ENCODE data around the gene ASTL. TPM values are rescaled to one million over a fixed set of nuclear protein-coding genes. Genes with fewer than 3 reads are reported as not detected.
"Not testable (repeated sequence)": the region's sequence is repeated elsewhere in the genome, so short reads cannot be mapped to it uniquely, and the experiment has no call there.

The ASTL gene
- total RNA-seq, 3 donors from 2014 or later, result 2.3 to 3.0 (median 2.8) TPM

GRCh38 chr2:96090196-96090926 lies 47.9 kb downstream of the ASTL start:
- peaks cover 6% of the 10 kb centered on the region for H3K27me3 Mint-ChIP-seq (ENCODE audit: low read depth)

DNA sequence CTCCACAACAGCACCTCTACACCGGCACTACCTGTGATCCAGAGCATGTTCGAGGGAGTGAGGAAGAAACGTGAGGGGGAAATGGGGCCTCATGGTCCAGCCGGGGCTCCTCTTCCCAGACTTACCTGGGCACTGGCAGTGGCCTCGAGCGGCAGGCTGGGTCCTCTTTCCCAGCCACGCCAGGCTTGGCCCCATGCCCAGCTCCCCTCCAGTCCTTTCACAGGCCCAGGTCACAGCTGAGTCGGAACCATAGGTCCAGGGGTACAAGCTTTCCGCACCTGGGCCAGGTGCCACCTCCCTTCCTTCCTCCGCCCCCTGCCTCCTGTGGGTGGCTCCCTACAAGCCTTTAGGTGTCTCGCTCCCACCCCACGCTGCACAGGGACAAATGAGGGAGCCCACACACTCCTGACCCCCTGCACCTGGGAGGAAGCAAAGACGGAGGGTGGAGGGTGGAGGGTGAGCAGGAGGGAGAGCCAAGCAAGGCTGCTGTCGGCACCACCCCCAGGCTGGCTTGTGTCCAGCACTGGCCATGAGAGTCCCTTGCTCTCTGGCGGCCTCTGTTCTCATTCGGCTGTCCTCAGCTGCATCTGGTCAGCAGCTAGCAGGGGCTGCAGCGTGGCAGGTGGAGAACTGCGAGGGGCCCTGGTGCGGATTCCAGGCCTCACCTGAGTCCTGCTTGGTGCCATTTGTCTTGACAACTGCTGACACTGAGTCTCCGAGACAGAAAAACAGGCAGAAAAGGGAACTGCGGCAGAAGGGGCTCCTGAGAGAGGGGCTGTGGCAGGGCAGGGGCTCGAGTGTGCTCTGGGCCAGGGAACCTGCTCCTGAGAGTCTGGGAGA lies 48.7 kb downstream of the ASTL start:
- ATAC-seq (no peak), DNase-seq (no peak)
- no peaks in the 10 kb centered on the region for H3K4me1 Mint-ChIP-seq (ENCODE audit: low read depth)
- H3K36me3 Mint-ChIP-seq (ENCODE audit: insufficient read depth), result no peaks in the 10 kb centered on the region
- H3K27me3 Mint-ChIP-seq (ENCODE audit: low read depth), result peaks cover 6% of the 10 kb centered on the region
- no peaks in the 10 kb centered on the region for H3K9me3 Mint-ChIP-seq
- H3K4me3 Mint-ChIP-seq, result no peak overlapping the region

More at GRCh38 chr2:96090196-96090926, 47.9 kb downstream of the ASTL start:
- Mint-ChIP-seq H3K9me3 (no peaks in the 10 kb centered on the region), H3K4me1 (ENCODE audit: low read depth) (no peaks in the 10 kb centered on the region), H3K4me3 (no peak overlapping the region), H3K36me3 (ENCODE audit: insufficient read depth) (no peaks in the 10 kb centered on the region)
- DNase-seq (no peak), ATAC-seq (no peak)

- H3K4me3 Mint-ChIP-seq, result no peak overlapping the region
- peaks cover 6% of the 10 kb centered on the region for H3K27me3 Mint-ChIP-seq (ENCODE audit: low read depth)
- no peaks in the 10 kb centered on the region for H3K4me1 Mint-ChIP-seq (ENCODE audit: low read depth)
Measured at GRCh38 chr2:96088340-96089335, 49.7 kb downstream of the ASTL start.

DNA sequence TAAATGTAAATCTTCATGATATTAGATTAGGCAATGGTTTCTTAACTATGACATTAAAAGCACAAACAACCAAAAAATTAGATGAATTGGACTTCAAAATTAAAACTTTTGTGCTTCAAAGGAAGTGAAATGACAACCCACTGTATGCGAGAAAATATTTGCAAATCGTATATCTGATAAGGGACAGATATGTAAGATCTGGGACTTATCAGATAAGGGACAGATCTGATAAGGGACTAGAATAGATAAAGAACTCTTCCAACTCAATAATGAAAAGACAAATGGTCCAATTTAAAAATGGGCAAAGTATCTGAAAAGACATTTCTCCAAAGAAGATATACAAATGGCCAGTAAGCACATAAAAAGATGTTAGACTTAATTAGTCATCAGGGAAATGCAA lies 51.2 kb downstream of the ASTL start:
- Mint-ChIP-seq H3K4me3 (no peak overlapping the region), H3K9me3 (no peaks in the 10 kb centered on the region), H3K27me3 (ENCODE audit: low read depth) (peaks cover 4% of the 10 kb centered on the region), H3K36me3 (ENCODE audit: insufficient read depth) (no peaks in the 10 kb centered on the region), H3K4me1 (ENCODE audit: low read depth) (no peaks in the 10 kb centered on the region)
- DNase-seq (no peak), ATAC-seq (no peak)

More at GRCh38 chr2:96088340-96089335, 49.7 kb downstream of the ASTL start:
- no peaks in the 10 kb centered on the region for H3K9me3 Mint-ChIP-seq
- ATAC-seq, result no peak
- no peak for DNase-seq
- no peaks in the 10 kb centered on the region for H3K36me3 Mint-ChIP-seq (ENCODE audit: insufficient read depth)

GRCh38 chr2:96085541-96086355 lies 52.6 kb downstream of the ASTL start:
- H3K4me3 Mint-ChIP-seq, result no peak overlapping the region
- ATAC-seq (no peak), DNase-seq (no peak)
- no peaks in the 10 kb centered on the region for H3K9me3 Mint-ChIP-seq
- H3K4me1 Mint-ChIP-seq (ENCODE audit: low read depth), result no peaks in the 10 kb centered on the region
- no peaks in the 10 kb centered on the region for H3K36me3 Mint-ChIP-seq (ENCODE audit: insufficient read depth)
- H3K27me3 Mint-ChIP-seq (ENCODE audit: low read depth), result peaks cover 6% of the 10 kb centered on the region

DNA sequence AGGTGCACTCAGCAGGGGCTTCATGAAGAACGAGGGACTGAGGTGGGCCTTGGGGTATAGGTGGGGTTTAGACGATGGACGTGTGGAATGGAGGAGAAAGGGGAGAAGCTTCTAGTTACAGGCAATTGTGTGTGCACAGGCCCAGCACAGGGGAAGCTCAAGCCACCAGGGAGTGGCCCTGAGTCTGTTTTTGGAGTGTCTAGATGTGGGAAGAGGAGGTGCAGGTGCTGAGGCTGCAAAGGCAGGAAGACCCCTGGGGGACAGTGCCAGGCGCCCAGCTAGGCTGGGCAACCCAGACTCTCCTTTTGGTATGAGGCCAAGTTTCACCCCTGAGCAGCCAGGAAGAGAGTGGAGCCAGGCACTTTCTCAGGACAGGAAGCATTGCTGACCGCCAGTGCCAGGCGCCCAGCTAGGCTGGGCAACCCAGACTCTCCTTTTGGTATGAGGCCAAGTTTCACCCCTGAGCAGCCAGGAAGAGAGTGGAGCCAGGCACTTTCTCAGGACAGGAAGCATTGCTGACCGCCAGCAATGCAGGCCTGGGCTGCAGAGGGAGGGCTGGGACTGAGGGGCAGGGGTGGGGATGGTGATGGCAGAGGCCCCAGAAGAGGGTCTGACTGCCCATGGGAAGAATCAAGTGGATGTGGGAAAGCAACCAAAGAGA lies 53.3 kb downstream of the ASTL start:
- not testable (repeated sequence) for ATAC-seq; H3K9me3 Mint-ChIP-seq; H3K27me3 Mint-ChIP-seq (ENCODE audit: low read depth); H3K4me3 Mint-ChIP-seq; H3K36me3 Mint-ChIP-seq (ENCODE audit: insufficient read depth); H3K4me1 Mint-ChIP-seq (ENCODE audit: low read depth); DNase-seq

DNA sequence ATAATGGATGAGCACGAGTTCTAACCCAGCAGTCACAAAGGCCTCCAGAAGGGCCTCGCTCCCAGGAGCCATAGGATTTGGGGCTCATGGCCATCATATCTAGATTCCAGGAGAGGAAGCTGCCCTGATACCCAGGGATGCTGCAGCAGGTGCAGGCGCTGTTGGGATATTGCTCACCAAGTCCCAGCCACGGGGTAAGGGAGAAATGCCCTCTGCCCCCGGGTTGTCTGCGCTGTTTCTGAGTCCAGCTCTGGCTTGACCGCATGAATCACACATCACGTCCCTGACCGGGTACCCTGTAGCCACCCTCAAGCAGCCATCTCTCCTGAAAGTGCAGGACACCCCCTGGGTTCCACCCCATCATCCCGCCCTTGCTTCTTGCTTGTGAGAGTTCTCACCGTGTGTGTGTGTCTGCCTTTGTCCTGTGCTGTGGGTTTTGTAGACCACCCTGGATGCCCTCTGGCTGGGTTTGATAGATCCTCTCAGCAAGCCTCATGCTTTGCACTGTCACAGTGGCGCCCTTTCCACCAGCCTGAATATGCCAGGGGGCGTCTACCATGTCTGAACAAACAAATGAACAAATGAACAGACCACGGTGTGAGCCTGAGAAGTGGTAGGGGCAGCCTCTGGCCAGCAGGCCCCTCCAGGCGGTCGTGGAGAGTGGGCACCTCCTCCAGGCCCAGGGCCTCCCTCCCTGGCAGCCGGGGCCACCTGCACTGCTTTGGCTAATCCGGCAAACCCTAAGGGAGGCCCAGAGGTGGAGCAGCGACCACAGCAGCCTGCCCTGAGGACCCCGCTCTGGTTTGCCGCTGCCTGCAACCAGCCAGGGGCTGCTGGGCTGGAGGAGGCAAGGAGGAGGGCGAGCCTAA lies 54.1 kb downstream of the ASTL start:
- H3K27me3 Mint-ChIP-seq (ENCODE audit: low read depth), result peaks cover 6% of the 10 kb centered on the region
- no peak for ATAC-seq
- H3K4me3 Mint-ChIP-seq, result no peak overlapping the region
- no peaks in the 10 kb centered on the region for H3K4me1 Mint-ChIP-seq (ENCODE audit: low read depth)
- no peaks in the 10 kb centered on the region for H3K9me3 Mint-ChIP-seq
- H3K36me3 Mint-ChIP-seq (ENCODE audit: insufficient read depth), result no peaks in the 10 kb centered on the region
- DNase-seq, result no peak

GRCh38 chr2:96083064-96083939 lies 55.0 kb downstream of the ASTL start:
- H3K27me3 Mint-ChIP-seq (ENCODE audit: low read depth), result peaks cover 6% of the 10 kb centered on the region
- H3K36me3 Mint-ChIP-seq (ENCODE audit: insufficient read depth), result no peaks in the 10 kb centered on the region
- no peaks in the 10 kb centered on the region for H3K4me1 Mint-ChIP-seq (ENCODE audit: low read depth)
- no peaks in the 10 kb centered on the region for H3K9me3 Mint-ChIP-seq
- no peak for ATAC-seq
- DNase-seq, result no peak
- H3K4me3 Mint-ChIP-seq, result no peak overlapping the region

DNA sequence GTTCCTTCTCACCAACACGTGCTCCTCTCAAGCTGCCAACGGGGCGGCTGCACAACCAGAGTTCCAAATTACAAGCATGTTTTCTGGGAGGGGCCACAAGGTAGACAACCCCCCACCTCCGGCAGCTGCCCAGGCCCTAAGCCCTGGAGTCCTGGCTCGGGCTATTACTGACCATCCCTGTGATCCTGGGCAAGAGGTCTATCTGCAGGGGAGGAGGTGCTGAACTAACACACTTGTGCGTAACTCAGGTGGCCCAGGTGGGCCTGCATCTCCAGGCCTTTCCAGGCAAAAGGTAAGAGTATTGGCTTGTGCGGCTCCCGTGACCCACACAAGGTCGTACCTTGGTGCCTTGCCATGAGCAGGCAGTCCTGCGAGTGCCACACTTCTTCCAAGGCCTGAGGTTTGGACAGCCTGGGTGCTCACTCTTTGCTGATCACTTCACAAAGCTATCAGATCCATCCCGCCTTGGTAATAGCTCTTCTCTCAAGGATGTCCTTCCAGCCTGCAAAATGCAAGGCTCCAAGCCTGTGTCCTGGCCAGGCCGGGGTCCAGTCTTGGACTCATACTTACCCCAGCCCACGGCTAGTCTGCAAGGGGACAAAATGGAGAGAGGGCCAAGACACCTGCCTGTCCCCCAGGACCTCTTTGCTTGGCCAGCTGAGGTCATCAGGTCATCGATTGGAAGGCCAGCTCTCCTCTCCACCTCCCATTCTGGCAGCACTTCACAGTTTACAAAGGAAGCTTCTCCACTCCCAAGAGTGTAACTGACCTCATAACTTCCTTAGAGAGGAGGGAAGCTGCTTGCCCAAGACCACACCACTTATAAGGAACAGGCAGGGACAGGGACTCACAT lies 55.9 kb downstream of the ASTL start:
- H3K36me3 Mint-ChIP-seq (ENCODE audit: insufficient read depth), result no peaks in the 10 kb centered on the region
- H3K9me3 Mint-ChIP-seq, result no peaks in the 10 kb centered on the region
- H3K4me3 Mint-ChIP-seq, result no peak overlapping the region
- ATAC-seq (no peak), DNase-seq (no peak)
- no peaks in the 10 kb centered on the region for H3K4me1 Mint-ChIP-seq (ENCODE audit: low read depth)
- peaks cover 4% of the 10 kb centered on the region for H3K27me3 Mint-ChIP-seq (ENCODE audit: low read depth)

GRCh38 chr2:96081042-96081441 lies 57.3 kb downstream of the ASTL start:
- ATAC-seq (no peak), DNase-seq (no peak)
- no peaks in the 10 kb centered on the region for H3K36me3 Mint-ChIP-seq (ENCODE audit: insufficient read depth)
- H3K4me3 Mint-ChIP-seq, result no peak overlapping the region
- peaks cover 2% of the 10 kb centered on the region for H3K9me3 Mint-ChIP-seq
- no peaks in the 10 kb centered on the region for H3K4me1 Mint-ChIP-seq (ENCODE audit: low read depth)
- peaks cover 4% of the 10 kb centered on the region for H3K27me3 Mint-ChIP-seq (ENCODE audit: low read depth)

- ATAC-seq (no peak), DNase-seq (no peak)
- Mint-ChIP-seq H3K9me3 (peaks cover 16% of the 10 kb centered on the region), H3K4me3 (no peak overlapping the region), H3K27me3 (ENCODE audit: low read depth) (peaks cover 4% of the 10 kb centered on the region), H3K36me3 (ENCODE audit: insufficient read depth) (no peaks in the 10 kb centered on the region), H3K4me1 (ENCODE audit: low read depth) (no peaks in the 10 kb centered on the region)
Measured at GRCh38 chr2:96075199-96075771, 63.0 kb downstream of the ASTL start.

Data from activated T-cell treated with anti-CD3 and anti-CD28 coated beads, Interleukin-2, amount 50 U/mL, for 4 hours (primary cell).